GM18517 (cell line): ENCODE results near the gene KIAA0825.
"Not testable (repeated sequence)": the region's sequence is repeated elsewhere in the genome, so short reads cannot be mapped to it uniquely, and the experiment has no call there.

Experiments
- ATAC-seq: cut with Tn5 transposase; IDR thresholded peaks from one replicate; pipeline ENCODE4 v1.9.1; 2021; ENCODE audit warnings: mild to moderate bottlenecking, moderate library complexity; ENCODE audit not compliant: unreplicated experiment

The KIAA0825 gene

DNA sequence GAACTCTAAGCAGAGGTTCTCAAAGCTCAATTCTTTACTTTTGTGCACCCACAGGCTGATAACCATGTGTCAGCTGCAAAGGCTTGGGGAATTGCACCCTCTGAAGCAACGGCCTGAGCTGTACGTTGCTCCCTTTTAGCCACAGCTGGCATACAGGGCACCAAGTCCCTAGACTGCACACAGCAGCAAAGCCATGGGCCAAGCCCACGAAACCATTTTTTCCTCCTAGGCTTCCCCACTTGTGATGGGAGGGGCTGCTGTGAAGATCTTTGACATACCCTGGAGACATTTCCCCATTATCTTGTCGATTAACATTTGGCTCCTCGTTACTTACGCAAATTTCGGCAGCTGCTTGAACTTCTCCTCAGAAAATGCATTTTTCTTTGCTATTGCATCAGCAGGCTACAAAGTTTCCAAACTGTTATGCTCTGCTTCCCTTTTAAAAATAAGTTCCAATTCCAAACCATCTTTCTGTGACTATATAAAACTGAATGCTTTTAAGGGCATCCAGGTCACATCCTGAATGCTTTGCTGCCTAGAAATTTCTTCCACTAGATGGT is 23.0 kb downstream of the KIAA0825 start:
- ATAC-seq: no peak

GRCh38 chr5:94577466-94578245 is 40.7 kb downstream of the KIAA0825 start:
- peak; percentile 78 for ATAC-seq

DNA sequence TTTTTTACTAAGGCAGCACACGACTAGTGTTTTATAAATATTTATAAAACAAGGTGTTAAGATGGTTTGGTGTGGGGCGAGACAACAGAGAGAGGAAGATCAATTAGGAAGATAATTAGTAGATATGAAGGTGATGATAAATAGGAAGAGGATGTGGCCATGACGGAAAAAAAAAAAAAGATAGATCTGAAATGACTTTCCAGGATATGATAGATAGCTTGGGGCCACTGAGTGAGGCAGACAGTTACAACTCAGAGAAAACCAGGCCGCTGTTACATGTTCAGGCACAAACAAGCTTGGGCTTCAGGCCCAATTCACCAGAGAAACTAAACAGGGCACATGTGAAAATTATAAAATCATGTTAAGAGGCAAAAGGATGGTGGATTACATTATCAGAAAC is 43.2 kb downstream of the KIAA0825 start:
- no peak for ATAC-seq

GRCh38 chr5:94573349-94573748 is 45.1 kb downstream of the KIAA0825 start:
- not testable (repeated sequence) for ATAC-seq

DNA sequence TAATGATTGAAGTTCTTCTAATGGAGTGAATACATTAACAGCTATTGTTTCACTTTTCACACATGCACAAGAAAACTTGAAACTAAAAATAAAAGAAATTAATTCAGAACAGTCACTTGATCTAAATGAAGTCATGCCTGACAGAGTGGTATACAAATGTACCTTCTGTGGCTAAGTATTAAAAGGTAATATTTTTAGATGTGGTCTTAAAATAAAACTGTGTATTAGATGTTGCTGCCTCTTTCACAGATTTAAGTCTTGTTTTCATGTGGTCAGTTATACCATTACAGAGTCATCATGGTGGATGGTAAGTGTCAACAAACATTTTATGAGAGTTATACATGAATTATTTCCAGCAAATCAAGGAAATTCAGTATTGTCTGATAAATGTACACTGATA is 47.0 kb downstream of the KIAA0825 start:
- ATAC-seq: no peak

DNA sequence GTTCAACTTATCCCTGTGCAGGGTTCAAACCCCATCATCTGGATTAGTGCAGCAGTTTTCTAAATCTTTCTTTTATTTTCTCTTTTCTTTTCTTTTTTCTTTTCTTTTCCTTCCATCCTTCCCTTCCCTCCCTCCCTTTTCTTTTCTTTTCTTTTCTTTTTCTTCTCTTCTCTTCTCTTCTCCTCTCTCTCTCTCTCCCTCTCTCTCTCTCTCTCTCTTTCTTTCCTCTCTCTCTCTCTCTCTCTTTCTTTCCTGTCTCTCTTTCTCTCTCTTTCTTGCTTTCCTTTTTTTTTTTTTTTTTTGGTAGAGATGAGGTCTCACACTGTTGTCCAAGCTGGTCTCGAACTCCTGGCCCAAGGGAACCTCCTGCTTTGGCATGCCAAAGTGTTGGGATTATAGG is 53.6 kb downstream of the KIAA0825 start:
- no peak for ATAC-seq

DNA sequence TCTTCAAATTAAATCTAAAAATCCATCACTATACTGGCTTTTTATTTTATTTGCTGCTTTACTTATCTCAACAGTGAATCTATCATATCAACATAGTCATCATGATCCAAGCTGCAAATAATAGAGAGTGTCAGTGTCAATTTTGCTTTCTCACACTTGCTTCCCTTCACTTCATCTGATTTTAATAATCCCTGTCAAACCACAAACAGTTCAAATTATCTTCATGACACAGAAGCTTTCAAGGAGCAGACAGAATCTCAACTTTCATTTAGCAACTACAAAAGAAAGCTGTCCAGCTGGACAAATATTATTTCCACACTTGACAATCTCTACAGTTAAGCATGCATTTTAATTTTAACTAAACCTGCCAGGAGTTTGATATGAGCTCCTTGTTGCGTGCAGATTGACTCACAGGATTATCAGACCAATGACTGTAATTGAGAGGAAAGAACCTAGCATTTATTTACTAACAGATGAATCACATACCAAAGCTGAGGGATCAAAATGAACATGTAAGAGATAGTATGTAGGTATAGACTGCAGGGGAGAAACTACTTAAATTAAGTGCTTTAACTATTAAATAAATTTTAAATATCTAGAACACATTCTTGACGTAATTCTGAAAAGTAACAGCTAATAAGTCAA is 56.0 kb downstream of the KIAA0825 start:
- ATAC-seq: no peak

- no peak for ATAC-seq
Measured at GRCh38 chr5:94558028-94558427, 60.4 kb downstream of the KIAA0825 start.

GRCh38 chr5:94551858-94552257 is 66.5 kb downstream of the KIAA0825 start:
- no peak for ATAC-seq

DNA sequence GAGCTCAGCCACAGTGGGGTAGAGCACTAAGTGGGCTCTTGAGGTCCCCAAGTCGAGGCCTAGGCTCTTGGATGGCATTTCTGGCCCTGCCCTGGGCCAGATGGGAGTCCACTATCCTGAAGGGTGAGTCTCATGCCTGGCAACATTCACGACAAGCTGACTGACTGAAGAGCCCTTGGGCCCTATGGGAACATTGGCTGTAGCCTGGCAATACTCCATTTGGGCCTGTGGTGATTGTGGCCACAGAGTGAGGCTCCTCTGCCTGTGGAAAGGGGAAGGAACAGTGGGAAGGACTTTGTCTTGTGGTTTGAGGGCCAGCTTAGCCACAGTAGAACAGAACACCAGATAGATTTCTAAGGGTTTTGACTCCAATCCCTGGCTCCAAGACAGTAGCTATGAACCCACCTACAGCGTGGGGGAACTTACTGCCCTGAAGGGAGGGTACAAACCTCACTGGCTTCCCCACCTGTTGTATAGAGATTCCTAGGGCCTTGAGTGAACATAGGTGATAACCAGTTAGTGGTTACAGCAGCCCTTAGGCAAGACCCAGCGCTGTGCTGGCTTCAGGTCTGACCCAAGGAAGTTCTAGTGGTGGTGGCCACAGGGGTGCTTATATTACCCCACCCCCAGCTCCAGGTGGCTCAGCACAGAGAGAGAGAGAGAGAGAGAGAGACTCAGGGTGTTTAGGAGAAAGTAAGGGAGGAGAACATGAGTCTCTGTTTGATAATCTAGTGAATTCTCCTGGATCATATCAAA is 72.4 kb downstream of the KIAA0825 start:
- no peak for ATAC-seq

DNA sequence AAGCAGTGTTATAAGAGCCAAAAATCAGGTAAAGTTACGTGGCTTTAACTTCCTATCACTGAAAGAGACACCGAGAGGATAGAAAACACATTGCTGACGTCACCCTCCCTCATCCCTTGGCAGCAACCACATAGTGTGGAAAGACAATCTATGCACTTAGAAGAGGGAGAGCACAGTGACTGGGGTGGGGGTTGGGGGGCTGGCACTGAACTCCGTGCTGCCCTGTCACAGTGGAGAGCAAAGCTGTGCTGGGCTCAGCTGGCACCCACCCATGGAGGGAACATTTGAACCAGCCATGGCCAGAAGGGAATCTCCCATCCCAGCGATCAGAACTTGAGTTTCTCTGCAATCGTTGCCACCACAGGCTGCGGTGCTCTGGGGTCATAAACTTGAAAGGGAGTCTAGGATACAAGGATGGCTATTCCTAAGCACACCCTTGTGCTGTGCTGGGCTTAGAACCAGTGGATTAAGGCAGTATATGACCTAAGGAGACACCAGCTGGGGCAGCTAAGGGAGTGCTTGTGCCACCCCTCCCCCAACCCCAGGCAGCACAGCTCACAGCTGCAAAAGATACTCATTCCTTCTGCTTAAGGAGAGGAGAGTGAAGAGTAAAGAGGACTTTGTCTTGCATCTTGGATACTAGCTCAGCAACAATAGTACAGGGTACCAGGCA is 73.4 kb downstream of the KIAA0825 start:
- no peak for ATAC-seq

DNA sequence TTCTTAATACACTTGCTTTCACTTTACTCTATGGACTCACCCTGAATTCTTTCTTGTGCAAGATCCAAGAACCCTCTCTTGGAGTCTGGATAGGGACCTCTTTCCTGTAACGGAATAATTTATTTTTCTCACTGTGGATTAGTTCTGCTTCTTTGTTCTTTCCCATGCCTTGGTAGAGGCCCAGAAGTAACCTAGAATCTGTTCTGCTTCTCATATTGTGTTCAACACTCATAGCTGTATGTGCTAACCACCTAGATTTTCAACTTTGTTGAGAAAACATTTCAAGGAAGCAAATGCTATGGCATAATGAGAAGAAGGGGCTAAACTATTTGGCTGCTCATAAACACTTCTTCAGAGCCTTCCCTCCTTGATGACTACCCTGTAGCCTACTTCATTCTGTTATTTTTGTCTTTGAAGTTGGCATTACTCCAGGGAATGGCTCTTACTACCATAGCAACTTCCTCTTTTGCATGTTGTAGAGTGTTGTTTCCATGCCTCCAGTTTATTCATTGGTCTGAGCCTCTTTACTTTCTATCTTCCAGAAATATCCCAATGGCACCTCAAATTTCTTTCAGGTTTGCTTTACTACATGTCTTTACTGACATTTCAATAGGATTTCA is 74.3 kb downstream of the KIAA0825 start:
- no peak for ATAC-seq

GRCh38 chr5:94540856-94541494 is 77.4 kb downstream of the KIAA0825 start:
- ATAC-seq: no peak

DNA sequence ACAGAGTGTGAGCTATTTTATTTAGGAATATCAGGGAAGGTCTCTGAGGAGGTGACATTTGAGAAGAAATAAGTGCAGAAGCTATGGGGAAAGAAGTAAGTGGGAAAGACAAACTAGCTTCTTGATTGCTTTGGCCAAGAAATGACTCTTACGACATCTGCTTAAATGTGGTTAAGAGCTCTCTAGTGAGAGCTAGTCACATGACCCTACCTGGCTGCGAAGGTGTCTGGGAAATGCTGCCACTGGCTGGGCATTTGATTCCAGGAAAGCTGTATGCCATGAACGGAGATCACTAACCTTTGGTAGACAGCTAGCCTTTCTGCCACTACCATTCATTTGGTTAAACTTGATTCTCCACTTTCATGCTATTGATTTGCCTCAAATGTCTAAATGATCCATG is 80.1 kb downstream of the KIAA0825 start:
- ATAC-seq: no peak

DNA sequence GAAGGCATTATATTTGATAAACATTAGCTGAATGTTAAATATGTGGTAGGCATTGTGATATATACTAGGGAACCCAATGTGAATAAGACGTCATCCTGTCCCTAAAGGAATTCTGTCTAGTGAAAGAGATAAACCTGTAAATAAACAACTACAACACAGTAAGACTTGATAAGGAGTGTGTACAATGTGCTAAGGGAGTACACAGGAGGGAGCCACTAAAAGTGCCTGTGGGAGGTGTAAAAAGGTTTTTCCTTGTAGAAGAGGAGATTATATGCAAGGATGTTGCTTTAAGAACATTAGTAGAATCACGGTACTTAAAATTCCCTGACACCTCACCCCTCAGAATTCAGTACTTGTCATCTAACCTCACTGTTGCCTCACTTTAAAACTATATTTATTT is 91.7 kb downstream of the KIAA0825 start:
- no peak for ATAC-seq

DNA sequence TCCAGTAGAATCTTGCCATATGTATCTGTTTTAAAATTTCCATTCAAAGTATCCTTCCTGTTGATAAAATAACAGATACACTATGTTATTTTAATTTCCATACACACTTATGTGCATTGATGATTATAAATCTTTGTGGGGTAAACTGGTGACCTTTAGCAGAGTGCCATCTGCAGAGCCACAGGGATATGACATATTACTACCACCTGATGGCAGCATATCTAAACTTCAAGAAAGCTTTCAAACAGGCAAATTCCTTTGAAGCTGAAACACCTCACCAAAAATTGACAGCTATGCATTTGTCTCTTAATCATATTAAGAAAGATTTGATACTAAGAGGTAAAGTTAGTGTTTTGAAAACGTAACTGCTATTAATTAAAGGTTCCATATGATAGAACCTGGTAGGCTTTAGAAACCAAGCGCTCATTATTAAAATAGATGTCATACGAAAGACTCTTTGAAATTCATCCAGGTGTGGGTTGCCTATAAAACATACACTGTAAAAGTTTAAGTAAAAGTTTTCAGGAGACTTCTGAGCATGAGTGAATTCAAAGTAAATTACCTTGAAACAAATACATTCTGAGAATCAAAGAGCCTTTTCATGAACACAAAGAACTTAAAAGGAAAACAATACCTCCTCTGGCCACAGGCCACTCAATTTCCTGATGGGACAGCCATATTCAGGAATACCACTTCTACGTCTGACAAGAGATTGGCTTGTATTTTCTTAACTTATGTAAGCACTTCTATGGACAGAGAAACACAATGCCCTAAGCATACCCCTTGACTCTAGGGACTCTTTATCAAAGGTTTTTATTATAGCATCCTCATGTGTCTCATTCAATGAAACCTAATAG is 93.3 kb downstream of the KIAA0825 start:
- ATAC-seq: peak; percentile 89

GRCh38 chr5:94523018-94523417 is 95.4 kb downstream of the KIAA0825 start:
- ATAC-seq: no peak

GRCh38 chr5:94522117-94522516 is 96.3 kb downstream of the KIAA0825 start:
- no peak for ATAC-seq
